Adrenal gland (tissue), 19 donors: ENCODE measurements around the gene RASSF7. TPM values are rescaled to one million over a fixed set of nuclear protein-coding genes. Genes with fewer than 3 reads are reported as not detected.

Source experiments
- DNase-seq, 7 donors: peaks; one replicate each; pipeline ENCODE4 v3.0.0-alpha.2; 2019 to 2020
- H3K27ac ChIP-seq, 5 donors: fragments of 200-600 bp; sonication (generic) in 4 of 5; 1 replicate in 3 of 5; 2 replicates in 2 of 5; pipeline versions ENCODE4 v1.5.1 to v1.8.0; 2016 to 2020; ENCODE audit warnings: mild to moderate bottlenecking in 1 of 5
- H3K27me3 ChIP-seq: fragments of 200-600 bp; 2 replicates; pipeline ENCODE4 v1.8.0; 2021
- H3K36me3 ChIP-seq, 2 donors: fragments of 200-600 bp; replicated peaks in 1 of 2; 1 replicate in 1 of 2; 2 replicates in 1 of 2; pipeline versions ENCODE4 v1.5.1 to v1.8.0; 2018 to 2022
- H3K4me1 ChIP-seq, 2 donors: fragments of 200-600 bp; replicated peaks in 1 of 2; 1 replicate in 1 of 2; 2 replicates in 1 of 2; pipeline versions ENCODE4 v1.5.1 to v1.8.0; 2018 to 2021
- H3K4me3 ChIP-seq, 4 donors: fragments of 200-600 bp; sonication (generic) in 3 of 4; one replicate each; pipeline ENCODE4 v1.5.1; 2016 to 2018
- H3K9me3 ChIP-seq, 3 donors: fragments of 200-600 bp; sonication (generic) in 1 of 3; replicated peaks in 1 of 3; 1 replicate in 2 of 3; 2 replicates in 1 of 3; pipeline versions ENCODE4 v1.5.1 to v1.8.0; 2016 to 2021
- CTCF ChIP-seq, 6 experiments: fragments of 450-650 bp in 4 of 6; fragments of 200-600 bp in 2 of 6; sonication (generic) in 1 of 6; IDR thresholded peaks; 1 replicate in 5 of 6; 2 replicates in 1 of 6; pipeline versions ENCODE4 v1.5.1 to v1.8.0; 2016 to 2021; ENCODE audit warnings: antibody characterized with exemption in 6 of 6, mild to moderate bottlenecking in 2 of 6, moderate library complexity in 1 of 6
- POLR2A ChIP-seq, 2 donors: fragments of 450-650 bp; IDR thresholded peaks; one replicate each; pipeline ENCODE4 v1.6.1; 2017; ENCODE audit warnings: antibody characterized with exemption in 2 of 2, mild to moderate bottlenecking in 2 of 2, moderate library complexity in 1 of 2
- WGBS, 4 donors: extraction: QIAGEN DNeasy Blood & Tissue Kit in 2 of 4; methylation state at CpG; one replicate each; pipeline versions ENCODE4 v1.1.5 to v1.1.7; 2013 to 2017; 5-methylcytosine and 5-hydroxymethylcytosine counted together
- intact Hi-C, 2 donors: fragments of 100-400 bp; cut with DNase I; formaldehyde crosslinking; loops; one replicate each; pipeline versions ENCODE4 v1.14.1 to v1.15.0; 2022 to 2023
- long read RNA-seq, 10 donors: library from polyadenylated mRNA in 3 of 10; unstranded in 2 of 10; stranded (forward) in 1 of 10; transcript quantifications; one replicate each; pipeline ENCODE4 v2.0.0 and lab custom pipeline, GENCODE V29; 2021 to 2026
- polyA plus RNA-seq, 3 donors: library from polyadenylated mRNA; stranded (reverse); fragments of 200-250 nt in 2 of 3; fragments of 350-450 nt in 1 of 3; fragmentation: Illumina TruSeq in 1 of 3; extraction: RNeasy Lipid Tissue Mini Kit (QIAGEN cat#74804) in 1 of 3; gene quantifications; one replicate each; pipeline ENCODE4 v1.2.3, GENCODE V29; 2013 to 2014
- total RNA-seq, 9 donors: library from RNA; depleted of rRNA in 4 of 9; stranded (reverse); fragments of >200 nt in 4 of 9; fragments of 120-200 nt in 1 of 9; fragmentation: NEBNext Ultra II Directional in 1 of 9; extraction: Animal tissue kit (Norgen Biotek cat#: 25700) in 1 of 9; gene quantifications; one replicate each; pipeline versions ENCODE4 v1.1.0 to v1.2.4, GENCODE V29; 2013 to 2023
- donor health status: healthy with polysubstance abuse.
- donor health status: Bipolar disorder and iron deficiency.
- donor health status: DM: yes; HTN: yes; CAD: no.
- donor health status: DM: no; HTN: no; CAD: no.
- donor health status: DM: no; HTN: no; CAD: no.
- donor health status: DM: yes; HTN: yes; CAD: no.

Gene RASSF7, protein sequence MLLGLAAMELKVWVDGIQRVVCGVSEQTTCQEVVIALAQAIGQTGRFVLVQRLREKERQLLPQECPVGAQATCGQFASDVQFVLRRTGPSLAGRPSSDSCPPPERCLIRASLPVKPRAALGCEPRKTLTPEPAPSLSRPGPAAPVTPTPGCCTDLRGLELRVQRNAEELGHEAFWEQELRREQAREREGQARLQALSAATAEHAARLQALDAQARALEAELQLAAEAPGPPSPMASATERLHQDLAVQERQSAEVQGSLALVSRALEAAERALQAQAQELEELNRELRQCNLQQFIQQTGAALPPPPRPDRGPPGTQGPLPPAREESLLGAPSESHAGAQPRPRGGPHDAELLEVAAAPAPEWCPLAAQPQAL
- total RNA-seq (10 to 100 TPM in 4 of 9 donors, 1 to 10 TPM in 5; 2.9 to 18.2 (median 5.8) TPM), polyA plus RNA-seq (10 to 100 TPM in 1 of 3 donors, 1 to 10 TPM in 1, under 1 TPM in 1; 0.33 to 19.9 (median 9.8) TPM)
- long read RNA-seq, donor 1, partial matches to known transcripts: 0 of 1 reads
- long read RNA-seq, donor 1, other reads (novel, unspliced or antisense): 0 of 1 reads
- long read RNA-seq, donor 2, partial matches to known transcripts: 0 of 1 reads
- long read RNA-seq, donor 2, other reads (novel, unspliced or antisense): 0 of 1 reads
- long read RNA-seq, donor 3: 0 reads
- long read RNA-seq, donor 4, partial matches to known transcripts: 1 of 6 reads
- long read RNA-seq, donor 4, other reads (novel, unspliced or antisense): 4 of 6 reads
- long read RNA-seq, donor 5, transcript RASSF7-201 (4 exons, 1,731 nt): major isoform, 18 of 30 reads
- long read RNA-seq, donor 5, partial matches to known transcripts: 2 of 30 reads
- long read RNA-seq, donor 5, other reads (novel, unspliced or antisense): 10 of 30 reads
- long read RNA-seq, donor 6, partial matches to known transcripts: 1 of 5 reads
- long read RNA-seq, donor 6, other reads (novel, unspliced or antisense): 2 of 5 reads
- long read RNA-seq, donor 7: 0 reads
- long read RNA-seq, donor 8, partial matches to known transcripts: 0 of 2 reads
- long read RNA-seq, donor 8, other reads (novel, unspliced or antisense): 0 of 2 reads
- long read RNA-seq, donor 9, partial matches to known transcripts: 0 of 4 reads
- long read RNA-seq, donor 9, other reads (novel, unspliced or antisense): 0 of 4 reads
- long read RNA-seq, donor 10: 0 reads

DNA sequence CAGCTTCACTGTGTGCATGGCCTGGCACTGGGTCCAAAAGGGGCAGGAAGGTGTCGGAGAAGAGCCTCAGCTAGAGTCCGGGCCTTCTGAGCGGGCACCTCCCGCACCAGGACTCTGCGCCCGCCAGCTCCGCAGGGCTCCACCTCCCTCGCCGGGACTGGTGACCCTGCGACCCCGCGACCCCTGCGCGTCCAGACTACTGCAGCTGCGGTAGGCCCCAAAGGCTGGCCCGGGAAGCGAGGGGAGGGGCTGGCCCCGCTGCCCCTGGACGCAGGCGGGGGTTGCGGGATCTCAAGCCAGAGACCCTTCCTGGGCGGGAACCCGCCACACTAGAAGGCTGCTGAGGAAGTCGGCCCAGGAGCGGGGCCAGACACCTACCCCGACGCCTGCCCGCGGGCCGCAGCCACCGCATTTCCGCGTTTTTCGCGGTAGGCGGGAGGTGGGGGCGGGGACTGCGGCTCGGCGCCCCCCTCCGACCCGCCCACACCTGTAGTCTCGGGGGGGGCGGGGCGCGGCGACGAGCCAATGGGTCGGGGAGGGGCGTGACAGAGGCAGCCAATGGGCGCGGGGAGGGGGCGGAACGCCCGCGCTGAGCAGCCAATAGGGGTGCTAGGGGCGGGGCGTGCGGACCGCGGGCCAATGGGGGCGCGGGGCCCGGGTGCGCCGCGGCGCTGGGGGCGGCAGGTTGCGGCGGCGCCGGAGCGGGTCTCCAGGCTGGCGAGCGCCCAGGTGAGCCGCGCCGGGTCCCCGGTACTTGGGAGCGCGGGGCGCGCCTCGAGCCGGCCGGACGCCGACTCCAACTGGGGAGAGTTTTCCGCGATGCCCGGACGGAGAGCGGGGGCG lies at the start of gene RASSF7, which contains the start of gene LMNTD2:
TSS of gene RASSF7 (plus strand) at position 666 of the 843 bp plus-strand sequence. CDS start 799 bp downstream, outside the sequence.
TSS of gene LMNTD2 (minus strand) at position 434 of the 843 bp plus-strand sequence. CDS start at position 412, 22 bp downstream.
- Histone ChIP-seq H3K4me1 (peaks cover 11 to 19% of the 10 kb centered on the region in 2 donors), H3K27me3 (peaks cover 8% of the 10 kb centered on the region), H3K4me3 (peak within 1 kb of the TSS; percentile 0 to 94 (median 44)), H3K36me3 (no peaks in the 10 kb centered on the region), H3K27ac (peak within 1 kb of the TSS in 1 of 5 donors; percentile 60), H3K9me3 (no peaks in the 10 kb centered on the region)
- TF ChIP-seq CTCF (IDR thresholded peaks at IDR 0.05): no peak
- peak; percentile 21 to 37 for TF ChIP-seq POLR2A (IDR thresholded peaks at IDR 0.05)
- 0 to 3% (median 2%) methylated on average over 8 to 93 of the region's 95 CpGs; no CpG with 5 or more reads in 1 of the 4 donors for WGBS, 4 donors
- DNase-seq: peak; percentile 91 to 96 (median 94)
- intact Hi-C loops: no loop called here

DNA sequence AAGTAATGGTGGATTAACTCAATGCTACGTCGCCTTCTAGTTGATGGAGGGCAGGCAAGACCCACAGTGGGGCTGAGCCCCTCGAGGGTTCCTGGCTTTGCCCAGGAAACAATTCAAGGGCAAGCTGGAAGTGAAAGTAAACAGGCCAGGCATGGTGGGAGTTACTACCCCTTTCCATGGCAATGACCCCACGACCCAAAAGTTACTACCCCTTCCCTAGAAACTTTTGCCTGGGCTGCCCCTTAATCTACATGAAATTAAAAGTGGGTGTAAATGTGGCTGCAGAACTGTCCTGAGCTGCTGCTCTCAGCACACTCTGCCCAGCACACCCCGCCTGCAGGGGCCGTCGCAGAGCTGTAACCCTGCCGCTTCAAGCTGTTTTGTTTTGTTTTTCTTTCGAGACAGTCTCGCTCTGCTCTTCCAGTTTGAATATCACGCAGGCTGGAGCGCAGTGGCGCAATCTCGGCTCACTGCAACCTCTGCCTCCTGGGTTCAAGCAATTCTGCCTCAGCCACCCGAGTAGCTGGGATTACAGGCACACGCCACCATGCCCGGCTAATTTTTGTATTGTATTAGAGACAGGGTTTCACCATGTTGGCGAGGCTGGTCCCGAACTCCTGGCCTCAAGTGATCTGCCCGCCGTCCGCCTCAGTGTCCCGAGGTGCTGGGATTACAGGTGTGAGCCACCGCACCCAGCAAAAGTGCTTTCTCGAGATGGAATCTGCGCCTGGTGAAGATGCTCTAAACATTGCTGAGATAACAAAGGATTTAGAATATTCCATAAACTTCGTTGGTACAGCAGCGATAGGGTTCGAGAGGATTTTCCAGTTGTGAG lies 47.8 kb upstream of the RASSF7 start:
- no peak for DNase-seq
- no peak overlapping the region for H3K4me3 ChIP-seq
- 91 to 94% (median 93%) methylated on average over 29 of the region's 29 CpGs for WGBS, 4 donors
- H3K27me3 ChIP-seq: no peaks in the 10 kb centered on the region
- H3K36me3 ChIP-seq: no peaks in the 10 kb centered on the region
- intact Hi-C loops: no loop called here
- TF ChIP-seq CTCF (IDR thresholded peaks at IDR 0.05) (no peak), POLR2A (IDR thresholded peaks at IDR 0.05) (no peak)
- peaks cover under 1 to 1% of the 10 kb centered on the region in 2 donors for H3K4me1 ChIP-seq
- H3K27ac ChIP-seq: no peak overlapping the region
- H3K9me3 ChIP-seq: no peaks in the 10 kb centered on the region

DNA sequence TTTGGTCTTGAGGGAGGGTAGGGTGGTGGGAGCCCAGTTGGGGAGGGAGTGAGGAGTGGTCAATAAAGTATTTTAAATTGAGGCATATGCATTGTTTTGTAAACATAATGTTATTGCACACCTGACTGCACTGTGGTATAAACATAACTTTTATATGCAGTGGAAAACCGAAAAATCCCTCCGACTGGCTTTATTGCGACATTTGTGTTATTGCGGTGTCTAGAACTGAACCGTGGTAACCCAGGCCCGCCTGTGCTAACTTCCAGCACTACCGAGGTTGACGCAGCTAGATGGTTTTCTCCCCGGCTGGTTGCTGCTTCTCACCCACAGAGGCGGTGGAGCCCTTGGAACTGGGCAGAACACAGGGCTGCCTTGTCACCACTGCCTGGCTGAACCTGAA lies 46.2 kb upstream of the RASSF7 start:
- H3K27ac ChIP-seq: no peak overlapping the region
- no peaks in the 10 kb centered on the region for H3K36me3 ChIP-seq

More for the DNA sequence above, 46.2 kb upstream of the RASSF7 start:
- H3K4me3 ChIP-seq: no peak overlapping the region
- no peak for TF ChIP-seq CTCF (IDR thresholded peaks at IDR 0.05)
- TF ChIP-seq POLR2A (IDR thresholded peaks at IDR 0.05): no peak
- WGBS, 4 donors: 82 to 91% (median 88%) methylated on average over 10 of the region's 10 CpGs
- peaks cover 0 to 3% of the 10 kb centered on the region in 2 donors for H3K4me1 ChIP-seq
- no peak for DNase-seq
- no peaks in the 10 kb centered on the region for H3K9me3 ChIP-seq
- intact Hi-C loops: no loop called here
- H3K27me3 ChIP-seq: no peaks in the 10 kb centered on the region
